GM19328 (cell line): ENCODE measurements around the gene CDHR3.

Experiments
- ATAC-seq: cut with Tn5 transposase; IDR thresholded peaks from one replicate; pipeline ENCODE4 v1.9.1; 2021; ENCODE audit warnings: mild to moderate bottlenecking, moderate library complexity; ENCODE audit not compliant: unreplicated experiment

Gene CDHR3

DNA sequence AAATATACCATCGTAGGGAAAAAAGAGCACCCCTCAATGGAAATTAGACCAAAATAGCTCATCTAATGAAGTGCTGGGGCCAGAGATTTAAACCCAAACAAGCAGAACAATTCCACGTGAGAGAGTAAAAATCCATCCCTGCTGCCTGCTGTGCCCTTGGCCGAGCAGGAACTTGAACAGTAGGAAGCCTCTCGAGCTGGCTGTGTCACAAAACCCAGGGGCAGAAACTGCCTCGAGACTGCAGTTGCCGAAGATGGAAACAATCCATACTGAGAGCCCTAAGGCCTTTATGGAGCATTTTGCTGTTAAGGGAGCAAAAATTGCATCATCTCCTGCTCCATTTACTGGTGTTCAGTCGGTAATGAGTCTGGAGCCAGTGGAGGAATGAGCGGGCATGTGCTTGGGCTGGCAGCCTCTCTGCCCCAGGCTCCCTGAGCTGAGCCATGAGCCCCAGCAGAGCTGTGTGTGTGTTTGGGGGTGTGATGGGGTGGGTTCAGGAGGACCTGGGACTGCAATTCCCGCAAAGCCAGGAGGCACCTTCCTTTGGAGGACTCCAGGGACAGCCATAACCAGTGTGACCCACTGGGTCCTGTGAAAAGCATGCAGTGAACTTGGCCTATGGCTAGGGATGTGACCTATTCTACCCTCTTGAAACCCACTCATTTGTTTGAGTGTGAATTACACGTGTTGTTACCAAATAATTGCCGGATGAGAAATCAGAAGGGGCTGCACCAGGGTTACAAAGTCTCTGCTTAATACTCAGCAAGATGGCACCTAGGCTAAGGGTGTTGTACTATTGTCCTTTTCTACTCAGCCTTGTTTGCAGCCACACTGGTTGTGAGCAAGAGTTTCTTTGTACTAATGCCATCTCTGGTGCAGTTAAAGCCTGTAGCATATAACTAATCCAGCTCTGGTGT, 58.3 kb downstream of the CDHR3 start:
- no peak for ATAC-seq

DNA sequence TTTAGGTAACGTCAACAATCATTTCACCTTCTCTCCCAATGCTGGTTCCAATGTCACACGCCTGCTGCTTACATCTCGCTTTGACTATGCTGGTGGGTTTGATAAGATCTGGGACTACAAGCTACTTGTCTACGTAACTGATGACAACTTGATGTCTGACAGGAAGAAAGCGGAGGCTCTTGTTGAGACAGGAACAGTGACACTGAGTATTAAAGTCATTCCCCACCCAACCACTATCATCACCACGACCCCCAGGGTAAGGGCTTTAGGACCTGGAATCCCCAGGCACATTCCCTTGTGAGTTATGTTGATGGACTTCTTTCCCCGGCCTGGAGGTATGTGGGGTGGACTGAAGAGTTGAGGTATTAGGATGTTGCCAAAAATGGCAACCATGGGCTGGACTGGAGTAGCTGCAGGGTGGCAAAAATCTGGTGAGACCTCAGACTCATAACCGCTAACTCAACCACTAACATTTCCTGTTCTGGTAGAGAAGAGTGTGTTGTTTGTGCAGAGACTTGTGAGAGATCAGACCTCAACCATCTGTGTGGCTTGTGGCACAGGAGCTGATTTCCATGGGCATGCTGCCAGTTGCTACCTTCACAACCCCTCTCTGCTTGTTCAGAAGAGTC, 59.2 kb downstream of the CDHR3 start:
- no peak for ATAC-seq

GRCh38 chr7:106023369-106024322, 60.6 kb downstream of the CDHR3 start:
- ATAC-seq = no peak

DNA sequence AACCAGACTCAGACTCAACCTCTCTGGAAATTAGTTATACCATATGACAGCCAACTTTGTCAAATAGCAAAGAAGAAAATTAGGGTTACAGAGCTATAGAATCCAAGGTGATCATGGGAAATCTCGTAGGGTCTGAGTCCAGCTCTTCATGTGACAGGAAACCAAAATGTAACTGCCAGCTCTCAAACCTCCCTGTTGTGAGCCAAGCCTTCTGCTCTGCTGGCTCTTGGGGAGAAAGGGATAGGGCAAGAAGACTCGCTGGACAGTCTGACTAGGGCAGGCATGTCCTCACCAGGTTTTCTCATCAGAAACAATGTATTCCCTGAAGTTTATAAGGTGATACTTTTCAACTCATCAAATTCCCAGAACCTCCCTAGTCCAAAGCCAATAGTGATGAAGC, 63.0 kb downstream of the CDHR3 start:
- ATAC-seq = no peak

DNA sequence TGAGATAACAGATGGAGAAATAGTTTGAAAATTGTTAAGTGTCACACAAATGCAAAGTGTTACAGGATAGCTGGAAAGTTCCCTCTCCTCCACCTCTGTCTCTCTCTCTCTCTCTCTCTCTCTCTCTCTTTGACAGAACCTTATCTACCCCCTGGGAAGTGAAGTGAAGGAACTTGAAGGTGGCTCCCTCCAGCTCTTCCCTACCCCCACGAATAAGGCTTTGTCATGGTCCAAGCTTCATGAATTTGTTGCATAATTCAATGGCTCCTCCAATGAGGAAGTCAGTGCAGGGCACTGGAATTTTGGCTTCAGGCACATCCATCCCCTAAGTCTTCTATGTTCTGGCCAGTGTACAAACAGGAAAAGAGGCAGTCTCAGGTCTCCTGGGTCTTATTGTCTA, 66.4 kb downstream of the CDHR3 start:
- no peak for ATAC-seq

DNA sequence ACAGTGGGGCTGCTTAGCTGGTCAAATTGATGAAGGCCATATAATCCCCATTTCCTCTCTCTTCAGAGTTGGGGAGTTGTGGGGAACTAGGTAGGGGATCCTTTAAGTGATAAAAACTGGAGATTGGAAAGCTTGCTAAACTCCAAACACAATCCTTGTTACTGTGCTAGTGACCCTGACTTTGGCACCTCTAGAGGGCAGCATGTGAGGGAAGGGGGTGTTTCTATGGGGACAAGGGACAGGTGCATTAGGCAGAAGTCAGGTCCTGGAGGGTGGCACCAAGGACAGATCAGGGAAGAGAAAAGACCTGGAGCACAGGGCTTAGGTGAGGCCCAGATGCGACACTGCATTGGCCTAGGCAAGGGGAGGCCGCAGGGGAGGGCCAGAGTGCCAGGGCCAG, 66.9 kb downstream of the CDHR3 start:
- no peak for ATAC-seq

DNA sequence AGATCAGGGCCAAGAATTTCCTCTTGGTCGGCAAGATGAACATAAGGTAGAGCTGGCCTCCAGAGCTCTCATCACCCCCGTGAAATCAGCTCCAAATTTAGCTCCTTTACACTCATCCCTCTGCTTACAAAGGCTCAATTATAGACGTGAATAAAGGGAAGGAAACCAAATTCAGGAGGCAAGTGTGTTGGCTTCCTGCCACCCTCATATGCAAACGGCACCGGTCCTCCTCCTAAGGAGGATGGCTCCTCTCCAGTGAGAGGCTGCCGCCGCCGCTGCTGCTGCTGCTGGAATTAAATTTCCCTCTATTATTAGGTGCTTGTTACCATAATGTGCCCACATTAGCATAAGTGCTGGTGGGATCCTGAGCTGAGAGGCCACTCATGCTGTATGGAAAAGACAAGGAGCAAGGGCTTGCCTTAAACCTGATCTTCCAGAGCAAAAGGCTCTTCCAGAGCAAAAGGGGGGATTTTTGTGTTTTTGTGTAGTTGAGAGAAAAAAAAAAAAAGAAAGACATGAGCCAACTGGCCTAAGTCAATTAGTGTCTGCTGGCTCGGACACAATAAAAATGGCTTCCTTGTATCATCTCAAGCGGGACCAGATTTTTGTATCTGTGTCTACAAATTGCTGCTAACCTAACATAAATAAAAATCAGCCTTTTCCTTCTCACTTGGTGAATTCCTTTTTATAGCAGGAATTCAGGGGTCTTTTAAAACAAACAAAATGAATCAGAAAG, 68.4 kb downstream of the CDHR3 start:
- ATAC-seq = no peak

DNA sequence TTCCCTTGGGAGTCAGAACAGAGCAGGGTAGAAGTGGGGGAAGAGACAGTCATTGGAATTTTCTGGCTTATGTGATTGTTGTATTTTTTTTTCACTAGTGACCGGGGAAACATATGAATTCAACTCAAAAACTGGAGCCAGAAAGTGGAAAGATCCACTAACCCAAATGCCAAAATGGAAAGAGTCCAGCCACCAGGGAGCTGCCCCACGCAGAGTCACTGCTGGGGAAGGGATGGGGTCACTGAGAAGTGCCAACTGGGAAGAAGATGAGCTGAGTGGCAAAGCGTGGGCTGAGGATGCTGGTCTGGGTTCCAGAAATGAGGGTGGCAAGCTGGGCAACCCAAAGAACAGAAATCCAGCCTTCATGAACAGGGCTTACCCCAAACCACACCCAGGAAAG, 69.2 kb downstream of the CDHR3 start:
- ATAC-seq = no peak

DNA sequence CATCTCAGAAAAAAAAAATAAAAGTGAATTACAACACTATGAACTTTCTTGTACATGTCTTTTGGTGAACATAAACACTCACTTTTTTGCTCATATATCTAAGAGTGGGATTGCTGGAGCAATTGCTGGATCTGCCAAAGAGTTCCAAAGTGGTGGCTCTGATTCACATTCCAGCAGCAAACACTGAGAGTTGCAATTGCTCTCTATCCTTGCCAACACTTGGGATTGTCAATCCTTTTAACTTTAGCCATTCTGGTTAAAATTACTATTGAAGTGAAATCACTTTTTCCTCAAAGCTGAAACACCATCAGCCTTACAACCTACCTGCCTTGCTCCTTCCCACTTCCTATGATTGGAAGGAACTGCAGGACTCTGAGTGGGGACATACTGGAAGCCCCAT, 70.7 kb downstream of the CDHR3 start:
- ATAC-seq = no peak

DNA sequence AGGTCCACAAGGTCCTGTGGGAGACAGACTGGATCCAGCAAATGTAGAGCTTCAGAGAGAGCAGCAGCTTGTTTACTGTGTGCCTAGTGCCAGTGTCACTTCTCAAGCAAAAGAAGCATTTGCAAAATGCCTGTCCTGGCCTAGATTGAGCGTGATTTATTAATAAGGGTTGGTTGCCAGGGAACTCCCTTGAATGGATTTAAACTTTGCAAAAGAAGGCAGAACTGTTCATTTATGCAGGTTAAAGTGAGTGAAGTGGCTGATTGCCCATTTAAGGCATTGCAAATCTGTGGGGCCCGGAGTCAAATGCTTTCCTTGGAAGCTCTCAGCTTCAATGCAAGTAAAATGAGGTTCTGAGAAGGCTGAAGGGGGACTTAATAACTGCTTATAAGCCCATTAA, 71.3 kb downstream of the CDHR3 start:
- ATAC-seq = no peak

DNA sequence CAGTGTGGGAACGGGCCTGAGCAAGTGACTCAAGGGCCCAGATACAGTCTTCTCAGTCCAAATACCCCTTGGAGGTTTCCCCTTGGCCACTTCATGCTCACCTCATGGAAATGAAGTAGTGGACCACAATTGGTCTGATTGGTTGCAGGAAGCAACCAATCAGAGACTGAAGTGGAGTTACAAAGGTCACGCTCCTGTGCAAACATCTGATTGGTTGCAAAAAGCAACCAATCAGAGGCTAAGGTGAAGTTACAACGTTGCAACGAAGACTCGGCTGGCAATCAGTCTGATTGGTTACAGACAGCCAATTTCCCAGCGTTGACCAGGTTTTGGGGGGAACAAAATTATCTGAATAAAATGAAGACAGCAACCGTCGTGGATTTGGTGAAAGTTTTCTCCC, 72.5 kb downstream of the CDHR3 start:
- no peak for ATAC-seq

DNA sequence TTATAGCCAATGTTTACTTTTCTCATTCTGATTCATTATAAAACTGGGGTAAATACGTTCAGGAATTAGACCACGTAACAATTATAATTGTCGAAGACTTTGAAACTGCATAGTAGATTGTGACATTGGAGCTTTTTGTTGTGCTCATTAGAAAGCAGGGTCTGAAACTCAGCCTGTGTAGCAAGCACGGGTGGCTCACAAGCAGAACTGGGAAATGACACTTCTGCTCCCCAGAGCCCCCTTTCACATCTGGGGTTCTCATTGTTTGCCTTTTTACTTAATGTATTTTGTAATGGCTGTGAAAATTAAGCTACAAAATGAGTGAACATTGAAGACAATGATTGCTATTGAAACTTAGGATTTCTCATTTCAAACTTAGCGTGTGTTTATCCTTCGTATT, 72.9 kb downstream of the CDHR3 start:
- ATAC-seq = no peak

- ATAC-seq = no peak
Observed at GRCh38 chr7:106037489-106038176, 74.6 kb downstream of the CDHR3 start.

DNA sequence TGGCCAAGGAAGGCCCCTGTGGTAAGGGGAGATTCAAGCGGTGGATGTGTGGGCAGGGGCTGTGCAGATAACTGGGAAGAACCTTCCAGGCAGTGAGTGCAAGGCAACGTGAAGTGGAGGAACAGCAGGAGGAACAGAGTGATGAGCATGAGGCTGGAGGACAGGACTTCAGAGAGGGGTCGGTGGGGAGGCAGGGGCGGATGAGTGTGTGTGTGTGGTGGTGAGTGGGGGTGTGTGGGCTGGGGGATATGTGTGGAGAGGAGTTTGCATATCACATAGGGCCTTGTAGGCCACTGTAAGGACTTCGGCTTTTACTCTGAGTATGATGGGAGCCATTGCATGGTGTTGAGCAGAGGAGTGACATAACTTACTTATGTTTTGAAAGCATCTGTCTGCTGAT, 75.2 kb downstream of the CDHR3 start:
- no peak for ATAC-seq

DNA sequence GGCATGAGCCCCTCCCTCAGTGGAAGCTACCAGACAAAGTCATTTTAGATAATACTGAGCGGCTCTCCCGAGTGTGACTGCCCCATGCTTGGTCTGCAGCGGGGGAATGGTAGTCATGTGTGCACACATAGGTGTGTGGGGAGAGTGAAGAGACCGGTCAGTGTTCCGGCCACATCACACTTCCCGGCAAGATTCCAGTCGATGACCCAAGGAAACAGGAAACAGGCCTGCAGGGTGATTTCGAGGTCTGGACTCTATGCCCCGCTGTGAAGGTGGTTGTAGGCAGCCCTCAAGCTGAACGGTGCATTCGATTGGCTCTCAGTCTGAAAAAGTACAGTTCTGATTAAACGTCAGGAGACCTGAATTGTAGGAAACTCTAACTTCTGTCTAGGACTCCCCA, 75.9 kb downstream of the CDHR3 start:
- no peak for ATAC-seq

GRCh38 chr7:106039486-106040060, 76.5 kb downstream of the CDHR3 start:
- ATAC-seq = no peak

DNA sequence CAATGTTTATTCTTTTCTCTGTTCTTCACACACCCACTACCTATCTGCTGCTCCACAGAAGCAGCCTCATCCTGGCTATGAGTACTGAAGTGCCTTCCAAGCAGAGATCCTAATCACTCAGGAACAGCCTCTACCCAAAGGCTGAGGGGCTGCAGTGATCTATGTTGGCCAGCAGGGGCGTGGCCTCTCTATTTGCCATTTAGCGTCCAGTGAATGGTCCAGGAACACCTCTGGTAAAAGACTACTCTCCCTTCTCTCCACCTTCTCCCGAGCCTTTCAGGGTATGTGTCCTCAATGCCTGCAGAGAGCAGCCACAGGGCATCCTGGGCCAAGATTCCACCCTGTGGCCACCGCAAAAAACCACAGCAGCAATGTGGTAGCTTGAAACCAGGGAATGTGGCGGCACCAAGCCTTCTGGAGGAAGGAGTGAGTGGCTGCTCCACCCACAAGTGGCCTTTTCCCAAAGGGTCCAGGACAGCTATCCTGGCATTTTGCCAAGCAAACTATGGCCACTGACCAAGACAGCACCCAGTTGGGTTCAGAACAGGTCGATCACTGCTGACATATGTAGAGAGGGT, 78.2 kb downstream of the CDHR3 start:
- no peak for ATAC-seq

- no peak for ATAC-seq
Observed at GRCh38 chr7:106042196-106042611, 79.1 kb downstream of the CDHR3 start.

DNA sequence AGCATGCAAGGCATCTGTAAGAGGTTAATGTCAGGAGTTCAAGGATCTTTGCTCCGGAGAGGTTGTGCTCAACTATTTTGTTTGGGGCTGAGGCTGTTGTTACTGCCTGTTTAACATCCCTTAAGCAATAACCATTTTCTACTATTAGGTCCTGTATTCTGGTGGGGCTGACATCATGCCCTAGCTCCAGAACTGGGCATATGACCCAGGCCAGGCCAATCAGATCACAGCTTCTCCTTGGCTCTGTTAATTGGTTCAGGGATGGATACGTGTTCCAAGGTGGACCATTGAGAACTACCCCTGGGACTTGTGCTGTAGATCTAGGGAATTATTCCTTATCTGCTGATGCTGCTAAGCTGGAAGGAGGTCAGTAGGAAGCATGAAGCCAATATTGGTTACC, 82.1 kb downstream of the CDHR3 start:
- ATAC-seq = no peak
